Measurements from ENCODE around the gene PRAMEF1.
"Not testable (repeated sequence)": the region's sequence is repeated elsewhere in the genome, so short reads cannot be mapped to it uniquely, and the experiment has no call there.

The PRAMEF1 gene

DNA sequence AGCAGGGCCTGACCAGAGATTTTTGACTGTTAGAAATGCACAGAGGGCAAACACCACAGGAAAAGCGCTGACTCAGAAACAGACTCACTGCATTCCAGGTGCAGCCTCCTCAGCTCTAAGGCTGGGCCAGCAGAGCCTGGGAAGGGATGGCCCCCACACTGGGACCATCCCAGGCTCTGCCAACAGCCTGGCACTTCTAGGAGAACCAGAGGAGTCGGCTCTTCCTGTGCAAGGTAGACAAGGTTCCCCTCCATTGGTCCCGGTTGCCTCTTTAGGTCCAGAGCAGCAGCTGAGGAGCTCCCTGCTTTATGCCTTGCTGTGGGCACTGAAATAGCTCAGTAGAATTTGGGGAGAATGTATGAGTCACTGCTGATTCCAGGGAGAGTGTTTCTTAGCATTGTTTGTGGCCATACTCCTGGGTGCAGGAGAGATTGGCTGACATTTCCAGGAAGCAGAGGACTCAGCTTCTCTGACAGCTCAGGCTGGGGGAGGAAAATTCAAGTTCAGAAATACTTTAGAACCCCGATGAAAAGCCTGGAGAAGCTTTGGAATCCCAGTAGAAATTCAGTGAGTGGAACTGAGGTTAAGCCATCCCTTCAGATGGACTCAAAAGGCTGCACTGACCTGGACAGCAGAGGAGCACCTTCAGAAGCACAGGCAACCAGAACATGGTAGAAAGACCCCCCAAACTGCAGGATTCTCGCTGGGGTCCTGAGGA lies 19.7 kb downstream of the PRAMEF1 start:
- CTCF ChIA-PET: no interaction called here
- DNase-seq (ENCODE audit: extremely low spot score): no peak
- POLR2A ChIA-PET: no interaction called here
- TF ChIP-seq NFRKB (IDR thresholded peaks at IDR 0.05): no peak
- no peak for TF ChIP-seq ZNF384 (IDR thresholded peaks at IDR 0.05)
- TF ChIP-seq BHLHE40 (IDR thresholded peaks at IDR 0.05; ENCODE audit: borderline replicate concordance): no peak
- no peak for TF ChIP-seq FOXM1 (IDR thresholded peaks at IDR 0.05; ENCODE audit: borderline replicate concordance)
- no peak for TF ChIP-seq ARNT (IDR thresholded peaks at IDR 0.05)
- TF ChIP-seq CTBP1 (IDR thresholded peaks at IDR 0.05; ENCODE audit: borderline replicate concordance): no peak
- no peak for TF ChIP-seq SUZ12 (IDR thresholded peaks at IDR 0.05)
- TF ChIP-seq LEF1 (IDR thresholded peaks at IDR 0.05; ENCODE audit: borderline replicate concordance): no peak
- TF ChIP-seq HDGF (IDR thresholded peaks at IDR 0.05; ENCODE audit: borderline replicate concordance): no peak
- no peak for TF ChIP-seq TARDBP (IDR thresholded peaks at IDR 0.05)
- no peak for TF ChIP-seq FOXK2 (IDR thresholded peaks at IDR 0.05)

DNA sequence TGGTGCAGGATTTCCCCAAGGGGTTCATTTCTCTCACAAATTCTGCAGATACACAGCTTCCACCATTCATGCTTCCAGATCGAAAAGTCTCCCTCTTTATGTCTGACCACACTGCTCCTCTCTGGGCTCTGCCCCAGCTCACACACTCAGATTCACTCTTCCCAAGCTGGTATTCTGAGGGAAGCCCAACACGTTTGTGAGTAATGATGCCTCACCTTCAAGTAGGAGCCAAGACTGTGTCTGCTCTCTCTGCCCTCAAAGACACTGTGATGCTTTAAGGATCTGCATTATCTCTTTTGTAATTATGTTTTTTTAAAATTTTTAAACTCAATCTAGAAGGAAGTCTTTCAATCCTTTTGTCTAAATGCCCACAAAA lies 20.2 kb downstream of the PRAMEF1 start:
- POLR2A ChIA-PET: no interaction called here
- CTCF ChIA-PET: no interaction called here
- no peak for DNase-seq (ENCODE audit: extremely low spot score)
- TF ChIP-seq ZNF384 (IDR thresholded peaks at IDR 0.05): no peak
- no peak for TF ChIP-seq FOXA1 (IDR thresholded peaks at IDR 0.05)
- TF ChIP-seq HDGF (IDR thresholded peaks at IDR 0.05; ENCODE audit: borderline replicate concordance): no peak
- TF ChIP-seq FOXK2 (IDR thresholded peaks at IDR 0.05): no peak
- TF ChIP-seq, protein P1, sequence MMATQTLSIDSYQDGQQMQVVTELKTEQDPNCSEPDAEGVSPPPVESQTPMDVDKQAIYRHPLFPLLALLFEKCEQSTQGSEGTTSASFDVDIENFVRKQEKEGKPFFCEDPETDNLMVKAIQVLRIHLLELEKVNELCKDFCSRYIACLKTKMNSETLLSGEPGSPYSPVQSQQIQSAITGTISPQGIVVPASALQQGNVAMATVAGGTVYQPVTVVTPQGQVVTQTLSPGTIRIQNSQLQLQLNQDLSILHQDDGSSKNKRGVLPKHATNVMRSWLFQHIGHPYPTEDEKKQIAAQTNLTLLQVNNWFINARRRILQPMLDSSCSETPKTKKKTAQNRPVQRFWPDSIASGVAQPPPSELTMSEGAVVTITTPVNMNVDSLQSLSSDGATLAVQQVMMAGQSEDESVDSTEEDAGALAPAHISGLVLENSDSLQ (IDR thresholded peaks at IDR 0.05): no peak
- no peak for TF ChIP-seq LEF1 (IDR thresholded peaks at IDR 0.05; ENCODE audit: borderline replicate concordance)
- no peak for TF ChIP-seq CTBP1 (IDR thresholded peaks at IDR 0.05; ENCODE audit: borderline replicate concordance)
- TF ChIP-seq L3MBTL2 (conservative IDR thresholded peaks at IDR 0.05): no peak

- CTCF ChIA-PET; DNase-seq (ENCODE audit: extremely low spot score); POLR2A ChIA-PET: not testable (repeated sequence)
Observed at GRCh38 chr1:12819061-12819460, 27.9 kb downstream of the PRAMEF1 start.

DNA sequence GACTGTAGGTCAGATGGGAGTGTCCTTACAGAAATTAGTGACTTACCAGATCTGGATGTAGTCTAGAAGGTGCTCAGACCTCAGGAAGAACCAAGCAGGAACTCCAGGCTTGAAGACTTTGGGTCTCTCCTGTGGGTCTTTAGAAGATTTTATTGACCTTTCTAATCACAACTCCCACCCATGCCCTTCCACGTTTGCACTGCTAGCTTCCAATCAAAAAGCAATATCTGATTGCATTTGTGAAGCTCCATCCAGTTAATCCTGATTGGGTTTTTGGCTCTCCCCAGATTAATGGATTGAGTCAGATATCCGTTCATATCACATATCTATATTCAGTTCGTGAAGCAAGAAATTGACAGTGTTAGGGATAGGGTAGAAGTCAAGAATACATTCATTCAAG lies 40.1 kb downstream of the PRAMEF1 start, which contains the start of gene PRAMEF11:
TSS of gene PRAMEF11 (minus strand) at position 101 of the 400 bp plus-strand sequence. CDS start 2,621 bp downstream, outside the sequence.
- CTCF ChIA-PET; POLR2A ChIA-PET; DNase-seq (ENCODE audit: extremely low spot score): not testable (repeated sequence)

DNA sequence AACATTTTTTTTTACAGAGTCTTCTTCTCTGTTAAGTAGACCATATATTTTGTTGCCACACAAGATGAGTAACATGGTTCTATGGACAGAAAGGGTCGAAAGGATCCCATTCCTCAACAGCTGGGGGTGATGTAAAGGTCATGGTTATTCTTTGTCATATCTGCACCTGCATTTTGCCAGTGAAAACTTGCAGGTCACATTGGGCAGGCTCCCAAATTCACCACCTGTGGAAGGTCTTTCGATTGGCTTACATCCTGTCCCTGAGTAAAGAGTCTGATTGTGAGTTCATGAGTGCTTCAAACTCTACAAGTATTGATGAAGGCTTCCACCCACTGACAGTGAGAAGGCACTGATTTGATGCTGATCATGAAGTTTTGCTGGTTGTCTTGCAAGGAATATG lies 42.1 kb downstream of the PRAMEF1 start:
- DNase-seq (ENCODE audit: extremely low spot score); POLR2A ChIA-PET; CTCF ChIA-PET: not testable (repeated sequence)
